GM21528 (cell line): Measurements from ENCODE around the gene CFAP20DC.
"Not testable (repeated sequence)": the region's sequence is repeated elsewhere in the genome, so short reads cannot be mapped to it uniquely, and the experiment has no call there.

Source experiments
- ATAC-seq: cut with Tn5 transposase; IDR thresholded peaks from one replicate; pipeline ENCODE4 v1.9.1; 2021; ENCODE audit warnings: mild to moderate bottlenecking, moderate library complexity; ENCODE audit not compliant: unreplicated experiment, low FRiP score

CFAP20DC gene

GRCh38 chr3:58754074-58754473 lies 295.8 kb downstream of the CFAP20DC start:
- no peak for ATAC-seq

GRCh38 chr3:58751882-58752567 lies 297.8 kb downstream of the CFAP20DC start:
- ATAC-seq, result no peak

DNA sequence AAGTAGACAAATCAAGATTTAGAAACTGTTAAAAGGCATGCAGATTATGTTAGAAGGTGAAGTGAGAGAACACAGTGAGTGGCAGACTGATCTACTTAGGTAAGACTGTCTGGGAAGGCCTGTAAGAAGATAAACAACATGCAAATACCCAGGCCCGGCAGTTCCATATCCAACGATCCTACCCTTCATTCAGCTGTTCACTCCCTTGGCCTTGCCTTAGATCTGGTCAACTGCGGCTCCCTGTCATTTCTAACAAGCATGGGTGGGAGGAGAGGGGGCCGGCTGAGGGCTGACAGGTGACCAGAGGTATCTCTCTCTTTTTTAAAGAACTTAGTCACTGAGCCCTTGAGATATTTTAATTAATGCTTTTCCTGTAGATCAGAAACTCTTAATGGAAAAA lies 298.6 kb downstream of the CFAP20DC start:
- ATAC-seq, result no peak

DNA sequence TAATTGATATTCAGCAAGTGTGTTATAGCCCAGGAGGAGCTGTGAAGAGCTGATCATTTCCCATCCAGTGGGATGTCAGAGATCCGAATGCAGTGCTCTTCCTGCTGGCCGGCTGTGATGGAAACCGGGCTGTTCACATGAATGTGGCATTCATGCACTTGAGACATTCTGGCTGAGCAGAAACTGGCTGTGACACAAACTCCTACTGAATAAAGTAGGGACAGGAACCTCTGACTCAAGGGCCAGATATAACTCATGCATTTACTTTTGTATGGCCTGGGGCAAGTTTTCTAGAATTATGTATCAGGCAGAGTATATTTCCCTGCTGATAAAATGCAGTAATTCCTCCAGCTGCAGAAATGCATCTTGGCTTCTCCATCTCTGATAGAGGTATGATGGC lies 299.9 kb downstream of the CFAP20DC start:
- ATAC-seq, result no peak

GRCh38 chr3:58748024-58748423 lies 301.8 kb downstream of the CFAP20DC start:
- ATAC-seq, result no peak

GRCh38 chr3:58746758-58747157 lies 303.1 kb downstream of the CFAP20DC start:
- ATAC-seq, result no peak

GRCh38 chr3:58743296-58743695 lies 306.5 kb downstream of the CFAP20DC start:
- ATAC-seq, result no peak

- ATAC-seq, result no peak
Observed at GRCh38 chr3:58742239-58742638, 307.6 kb downstream of the CFAP20DC start.

- ATAC-seq, result no peak
Observed at GRCh38 chr3:58737644-58738043, 312.2 kb downstream of the CFAP20DC start.

GRCh38 chr3:58731673-58732072 lies 318.2 kb downstream of the CFAP20DC start:
- ATAC-seq, result no peak

GRCh38 chr3:58728723-58729122 lies 321.1 kb downstream of the CFAP20DC start:
- ATAC-seq, result no peak

DNA sequence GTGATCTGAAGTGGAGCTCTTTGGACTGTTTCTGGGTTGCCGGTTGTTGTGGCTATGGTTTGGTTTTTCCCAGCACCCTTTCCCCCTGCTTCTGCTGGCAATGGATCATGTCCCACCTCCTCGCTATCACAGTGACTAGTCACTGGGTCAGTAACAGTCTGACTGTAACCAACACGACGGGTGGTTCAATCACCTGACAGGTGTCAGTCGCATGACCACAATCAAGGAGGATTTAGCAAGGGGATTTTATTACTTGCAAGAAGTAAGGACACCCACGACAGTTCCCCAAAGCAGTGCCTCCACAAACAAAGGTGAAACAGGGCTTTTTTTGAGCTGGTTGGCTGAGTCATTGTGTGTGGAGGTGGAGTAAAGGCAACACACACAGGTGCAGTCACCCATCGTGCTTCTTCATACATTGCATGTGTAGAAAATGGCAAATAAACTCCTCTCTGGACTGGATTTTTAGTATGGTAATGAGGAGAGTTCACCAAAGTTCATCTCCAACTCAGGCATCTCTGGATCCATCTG lies 324.4 kb downstream of the CFAP20DC start:
- ATAC-seq, result no peak

- no peak for ATAC-seq
Observed at GRCh38 chr3:58724336-58724735, 325.5 kb downstream of the CFAP20DC start.

- ATAC-seq, result no peak
Observed at GRCh38 chr3:58723173-58723572, 326.7 kb downstream of the CFAP20DC start.

DNA sequence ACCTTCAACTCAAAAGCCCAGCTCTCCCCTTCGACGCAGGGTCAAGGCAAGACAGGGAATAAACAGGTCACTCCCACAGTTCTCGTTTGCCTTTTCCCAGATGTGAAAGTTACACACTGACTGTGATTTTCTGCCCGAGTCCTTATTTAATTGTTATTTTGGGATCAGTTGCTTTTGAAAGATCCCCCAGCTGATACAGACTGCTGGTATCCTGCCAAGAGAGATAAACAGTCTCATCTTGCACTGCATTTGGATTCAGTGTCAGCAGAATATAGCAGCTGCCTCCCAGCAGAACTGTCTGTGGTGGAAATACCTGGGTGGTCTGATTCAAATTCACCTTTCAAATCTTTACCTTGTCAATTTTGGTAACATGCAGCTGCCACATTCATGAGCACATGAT lies 327.3 kb downstream of the CFAP20DC start:
- ATAC-seq, result no peak

GRCh38 chr3:58720526-58720925 lies 329.3 kb downstream of the CFAP20DC start:
- no peak for ATAC-seq

- ATAC-seq, result no peak
Observed at GRCh38 chr3:58719684-58720083, 330.1 kb downstream of the CFAP20DC start.

- no peak for ATAC-seq
Observed at GRCh38 chr3:58713715-58714401, 336.0 kb downstream of the CFAP20DC start.

DNA sequence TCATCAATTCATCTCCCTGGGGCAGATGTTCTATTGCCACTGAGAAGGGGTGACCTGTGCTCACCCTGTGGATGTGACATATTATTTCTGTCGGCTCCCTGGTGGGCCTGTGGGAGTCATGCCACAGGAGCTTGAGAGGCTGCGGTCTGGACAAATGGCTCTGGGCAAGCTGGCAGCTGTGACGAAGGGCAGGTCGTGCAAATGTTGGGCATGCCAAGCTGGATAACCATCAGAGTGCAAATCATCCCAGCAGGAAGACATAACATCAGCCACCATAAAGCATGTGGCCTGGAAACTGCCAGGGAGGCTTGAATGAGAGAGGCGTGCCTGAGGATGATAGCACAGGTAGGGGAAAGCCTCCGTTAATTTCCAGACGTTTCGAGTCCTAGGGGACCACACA lies 338.0 kb downstream of the CFAP20DC start:
- no peak for ATAC-seq

GRCh38 chr3:58708983-58709382 lies 340.8 kb downstream of the CFAP20DC start:
- ATAC-seq, result not testable (repeated sequence)

- no peak for ATAC-seq
Observed at GRCh38 chr3:58708116-58708791, 341.6 kb downstream of the CFAP20DC start.
